ENCODE results near the gene MLH1. TPM values are rescaled to one million over a fixed set of nuclear protein-coding genes. Genes with fewer than 3 reads are reported as not detected.

The MLH1 gene
- total and polyA plus RNA-seq, 2 donors (not counting 1 experiment from before 2014, with no cell fraction given) = 34.4 to 62.3 TPM

DNA sequence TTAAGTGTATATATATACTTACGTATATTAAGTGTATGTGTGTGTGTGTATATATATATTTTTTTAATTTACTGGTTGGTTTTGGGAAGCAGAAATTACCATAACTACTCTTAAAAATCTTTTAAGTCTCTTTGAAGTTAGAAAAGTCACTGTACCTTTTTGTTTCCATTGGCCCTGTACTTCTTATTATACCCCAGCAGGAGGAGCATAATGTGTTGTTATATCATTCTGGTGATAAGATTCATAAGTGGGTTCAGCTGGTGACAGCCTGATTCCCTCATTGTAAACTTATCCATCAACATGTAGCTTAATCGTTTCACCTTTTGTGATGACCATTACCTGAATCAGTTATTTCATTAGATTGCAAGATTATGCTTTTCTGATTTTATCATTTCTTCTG lies 30.8 kb downstream of the MLH1 start:
- H3K4me3 ChIP-seq (replicated peaks in 1 of 4; ENCODE audit: control extremely low read depth in 1 of 4, insufficient read depth in 1 of 4, low read depth in 3 of 4, low read length in 4 of 4) = no peak overlapping the region
- H3K27me3 ChIP-seq (ENCODE audit: control insufficient read depth, insufficient read depth, low read length) = no peaks in the 10 kb centered on the region
- no peak overlapping the region for H2AFZ ChIP-seq (ENCODE audit: low read length)
- no peak overlapping the region for H3K9ac ChIP-seq (ENCODE audit: insufficient read depth, low read length)
- H4K20me1 ChIP-seq (ENCODE audit: control insufficient read depth, extremely low read depth, insufficient read depth, low read length) = no peaks in the 10 kb centered on the region
- TF ChIP-seq EZH2 (IDR thresholded peaks at IDR 0.05; ENCODE audit: low read length, missing control alignments) (no peak), CTCF (conservative IDR thresholded peaks at IDR 0.05 in 1 of 2, IDR thresholded peaks at IDR 0.05 in 1 of 2; ENCODE audit: low read depth in 1 of 2, low read length in 2 of 2) (peak; percentile 16 to 45)
- H3K4me1 ChIP-seq (ENCODE audit: control insufficient read depth, extremely low read depth, insufficient read depth, low read length) = no peaks in the 10 kb centered on the region
- no peaks in the 10 kb centered on the region for H3K9me3 ChIP-seq (ENCODE audit: control insufficient read depth, insufficient read depth, low read depth, low read length)
- H3K79me2 ChIP-seq (ENCODE audit: control insufficient read depth, insufficient read depth, low read length) = no peaks in the 10 kb centered on the region
- peaks cover 19% of the 10 kb centered on the region for H3K36me3 ChIP-seq (ENCODE audit: control insufficient read depth, insufficient read depth, low read length)
- DNase-seq (ENCODE audit: low read depth in 2 of 2) = peak; percentile 15 to 43
- no peak overlapping the region for H3K4me2 ChIP-seq (ENCODE audit: extremely low read depth, insufficient read depth, low read length)
- no peak overlapping the region for H3K27ac ChIP-seq (ENCODE audit: insufficient read depth, low read length)

DNA sequence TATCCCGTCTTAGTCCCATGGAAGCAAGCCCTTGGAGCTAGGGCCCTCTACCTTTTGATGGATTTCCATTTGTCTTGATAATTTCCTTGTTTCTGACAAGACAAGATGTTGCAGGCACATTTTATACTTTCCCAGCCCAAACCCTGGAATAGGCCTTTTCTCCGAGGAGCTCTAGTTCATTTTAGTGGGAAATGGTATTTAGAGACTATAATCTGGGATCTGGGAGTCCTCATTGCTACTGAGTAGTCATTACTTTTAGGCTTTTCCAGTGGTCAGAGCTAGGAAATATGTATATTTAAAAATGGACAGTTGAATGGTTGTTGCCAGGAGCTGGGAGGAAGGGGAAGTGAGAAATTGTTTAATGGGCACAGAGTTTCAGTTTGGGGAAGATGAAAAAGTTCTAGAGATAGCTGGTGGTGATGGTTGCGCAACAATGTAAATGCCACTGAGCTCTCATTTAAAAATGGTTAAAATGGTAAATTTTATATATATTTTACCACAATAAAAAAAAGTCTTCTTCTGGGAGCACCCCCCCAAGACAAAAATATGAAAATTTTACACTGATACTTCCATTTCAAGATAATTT lies 31.6 kb downstream of the MLH1 start:
- H2AFZ ChIP-seq (ENCODE audit: low read length) = no peak overlapping the region
- H3K4me2 ChIP-seq (ENCODE audit: extremely low read depth, insufficient read depth, low read length) = no peak overlapping the region
- no peak overlapping the region for H3K9ac ChIP-seq (ENCODE audit: insufficient read depth, low read length)
- H3K27ac ChIP-seq (ENCODE audit: insufficient read depth, low read length) = no peak overlapping the region
- no peaks in the 10 kb centered on the region for H3K79me2 ChIP-seq (ENCODE audit: control insufficient read depth, insufficient read depth, low read length)
- no peak for DNase-seq (ENCODE audit: low read depth in 2 of 2)
- TF ChIP-seq CTCF (conservative IDR thresholded peaks at IDR 0.05 in 1 of 2, IDR thresholded peaks at IDR 0.05 in 1 of 2; ENCODE audit: low read depth in 1 of 2, low read length in 2 of 2) (no peak), EZH2 (IDR thresholded peaks at IDR 0.05; ENCODE audit: low read length, missing control alignments) (no peak)
- H3K4me3 ChIP-seq (replicated peaks in 1 of 4; ENCODE audit: control extremely low read depth in 1 of 4, insufficient read depth in 1 of 4, low read depth in 3 of 4, low read length in 4 of 4) = no peak overlapping the region
- H3K4me1 ChIP-seq (ENCODE audit: control insufficient read depth, extremely low read depth, insufficient read depth, low read length) = peaks cover 1% of the 10 kb centered on the region
- H3K27me3 ChIP-seq (ENCODE audit: control insufficient read depth, insufficient read depth, low read length) = no peaks in the 10 kb centered on the region
- H3K9me3 ChIP-seq (ENCODE audit: control insufficient read depth, insufficient read depth, low read depth, low read length) = no peaks in the 10 kb centered on the region
- no peaks in the 10 kb centered on the region for H4K20me1 ChIP-seq (ENCODE audit: control insufficient read depth, extremely low read depth, insufficient read depth, low read length)
- peaks cover 19% of the 10 kb centered on the region for H3K36me3 ChIP-seq (ENCODE audit: control insufficient read depth, insufficient read depth, low read length)

- no peak overlapping the region for H3K4me2 ChIP-seq (ENCODE audit: extremely low read depth, insufficient read depth, low read length)
- H3K27ac ChIP-seq (ENCODE audit: insufficient read depth, low read length) = no peak overlapping the region
- DNase-seq (ENCODE audit: low read depth in 2 of 2) = no peak
- peaks cover 2% of the 10 kb centered on the region for H3K4me1 ChIP-seq (ENCODE audit: control insufficient read depth, extremely low read depth, insufficient read depth, low read length)
- no peaks in the 10 kb centered on the region for H3K27me3 ChIP-seq (ENCODE audit: control insufficient read depth, insufficient read depth, low read length)
- H4K20me1 ChIP-seq (ENCODE audit: control insufficient read depth, extremely low read depth, insufficient read depth, low read length) = no peaks in the 10 kb centered on the region
- H2AFZ ChIP-seq (ENCODE audit: low read length) = no peak overlapping the region
- H3K9me3 ChIP-seq (ENCODE audit: control insufficient read depth, insufficient read depth, low read depth, low read length) = no peaks in the 10 kb centered on the region
- H3K36me3 ChIP-seq (ENCODE audit: control insufficient read depth, insufficient read depth, low read length) = peaks cover 15% of the 10 kb centered on the region
- TF ChIP-seq EZH2 (IDR thresholded peaks at IDR 0.05; ENCODE audit: low read length, missing control alignments) (no peak), CTCF (conservative IDR thresholded peaks at IDR 0.05 in 1 of 2, IDR thresholded peaks at IDR 0.05 in 1 of 2; ENCODE audit: low read depth in 1 of 2, low read length in 2 of 2) (no peak)
- H3K9ac ChIP-seq (ENCODE audit: insufficient read depth, low read length) = no peak overlapping the region
- H3K79me2 ChIP-seq (ENCODE audit: control insufficient read depth, insufficient read depth, low read length) = no peaks in the 10 kb centered on the region
- no peak overlapping the region for H3K4me3 ChIP-seq (replicated peaks in 1 of 4; ENCODE audit: control extremely low read depth in 1 of 4, insufficient read depth in 1 of 4, low read depth in 3 of 4, low read length in 4 of 4)
These were observed 32.4 kb downstream of the MLH1 start for GRCh38 chr3:37025561-37026335.

Measured in fibroblast of lung (primary cell).